Activated CD8-positive, alpha-beta memory T cell treated with anti-CD3 and anti-CD28 coated beads, Interleukin-2, amount 50 U/mL, for 1 hour (primary cell): ENCODE measurements around the gene RILPL1.
"Not testable (repeated sequence)": the region's sequence is repeated elsewhere in the genome, so short reads cannot be mapped to it uniquely, and the experiment has no call there.

Experiments used
- DNase-seq: peaks from one replicate; pipeline ENCODE4 v3.0.0-alpha.2; 2020; ENCODE audit errors: extremely low read depth

Gene RILPL1

DNA sequence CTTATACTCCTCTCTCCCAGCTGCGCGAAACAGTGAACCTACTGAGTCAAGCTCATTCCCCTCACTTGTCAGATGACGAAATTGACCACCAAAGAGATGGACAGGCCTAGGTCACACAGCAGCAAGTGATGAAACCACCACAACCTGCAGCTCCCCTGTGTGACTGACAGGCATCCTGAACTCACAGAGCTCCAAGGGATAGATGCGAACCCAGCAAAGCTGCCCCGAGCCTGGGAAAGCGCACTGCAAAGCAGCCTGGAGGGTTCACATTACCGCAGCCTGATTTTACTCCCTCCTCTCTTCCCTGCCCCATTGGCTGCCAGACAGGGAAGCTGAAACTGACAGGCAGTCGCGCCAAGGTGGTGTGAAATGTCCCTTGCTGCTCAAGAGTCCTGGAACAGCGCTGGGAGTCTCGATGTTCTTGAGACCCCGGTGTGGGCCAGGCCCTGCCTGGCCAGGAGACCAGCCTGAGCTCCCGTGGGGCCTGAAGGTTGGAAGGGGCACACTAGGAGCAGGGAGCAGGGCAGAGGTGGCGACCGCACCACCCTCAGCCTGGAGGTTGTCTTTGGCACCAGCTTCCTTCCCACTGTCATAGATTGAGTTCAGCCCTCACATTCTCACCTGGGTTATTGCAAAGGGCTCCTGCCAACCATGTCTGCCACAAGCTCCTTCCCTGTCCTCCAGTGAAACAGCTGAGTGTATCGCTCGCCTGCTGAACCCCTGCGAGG lies 39.2 kb downstream of the RILPL1 start:
- no peak for DNase-seq

DNA sequence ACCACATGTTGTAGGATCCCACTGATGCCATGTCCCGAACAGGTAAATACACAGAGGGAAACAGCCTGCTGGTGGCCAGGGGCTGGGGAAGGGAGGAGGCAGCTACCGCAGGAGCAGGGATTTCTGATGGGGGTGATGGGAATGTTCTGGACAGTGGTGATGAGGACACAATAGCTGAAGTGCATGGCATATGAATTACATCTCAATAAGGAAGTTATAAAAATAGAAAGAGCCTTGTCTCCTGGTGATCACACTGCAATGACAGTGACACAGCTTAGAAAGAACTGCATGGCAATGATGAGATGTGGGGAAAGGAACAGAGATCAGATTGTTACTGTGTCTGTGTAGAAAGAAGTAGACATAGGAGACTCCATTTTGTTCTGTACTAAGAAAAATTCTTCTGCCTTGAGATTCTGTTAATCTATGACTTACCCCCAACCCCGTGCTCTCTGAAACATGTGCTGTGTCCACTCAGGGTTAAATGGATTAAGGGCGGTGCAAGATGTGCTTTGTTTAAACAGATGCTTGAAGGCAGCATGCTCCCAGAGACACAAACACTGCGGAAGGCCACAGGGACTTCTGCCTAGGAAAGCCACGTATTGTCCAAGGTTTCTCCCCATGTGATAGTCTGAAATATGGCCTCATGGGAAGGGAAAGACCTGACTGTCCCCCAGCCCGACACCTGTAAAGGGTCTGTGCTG lies 41.0 kb downstream of the RILPL1 start:
- DNase-seq = not testable (repeated sequence)

DNA sequence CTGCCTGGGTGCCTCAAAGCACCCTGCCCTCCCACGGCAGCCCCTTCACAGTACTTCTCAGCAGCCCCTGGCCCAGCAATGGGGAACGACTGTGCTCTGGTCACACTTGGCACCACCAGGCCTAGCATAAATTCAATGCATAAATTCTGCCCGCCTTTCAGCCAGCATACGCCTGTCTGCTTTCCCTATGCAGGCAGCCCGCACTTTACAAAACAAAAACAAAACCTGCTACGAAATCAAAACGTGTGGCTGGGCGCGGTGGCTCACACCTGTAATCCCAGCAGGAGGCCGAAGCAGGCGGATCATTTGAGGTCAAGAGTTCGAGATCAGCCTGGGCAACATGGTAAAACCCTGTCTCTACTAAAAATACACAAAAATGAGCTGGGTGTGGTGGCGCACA lies 42.0 kb downstream of the RILPL1 start:
- DNase-seq = no peak

DNA sequence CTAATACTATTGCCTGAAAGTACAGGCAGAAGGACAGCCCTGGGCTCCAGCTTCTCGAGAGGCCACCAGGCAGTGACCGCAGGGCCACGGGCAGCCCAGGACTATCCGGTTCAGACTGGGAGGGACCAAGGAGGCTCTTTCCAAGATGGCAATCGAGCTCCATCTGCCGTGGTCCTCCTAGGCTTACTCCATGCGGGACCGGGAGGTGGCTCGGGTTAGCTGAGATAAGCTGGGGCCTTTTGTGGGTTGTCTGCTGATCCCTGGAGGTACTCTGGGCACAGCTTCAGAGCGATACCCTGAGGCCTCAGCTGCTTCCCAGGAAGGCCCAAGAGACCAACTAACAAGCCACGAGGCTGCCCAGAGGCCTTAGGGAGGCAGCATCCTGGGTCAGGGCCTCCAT lies 42.5 kb downstream of the RILPL1 start:
- DNase-seq = no peak

DNA sequence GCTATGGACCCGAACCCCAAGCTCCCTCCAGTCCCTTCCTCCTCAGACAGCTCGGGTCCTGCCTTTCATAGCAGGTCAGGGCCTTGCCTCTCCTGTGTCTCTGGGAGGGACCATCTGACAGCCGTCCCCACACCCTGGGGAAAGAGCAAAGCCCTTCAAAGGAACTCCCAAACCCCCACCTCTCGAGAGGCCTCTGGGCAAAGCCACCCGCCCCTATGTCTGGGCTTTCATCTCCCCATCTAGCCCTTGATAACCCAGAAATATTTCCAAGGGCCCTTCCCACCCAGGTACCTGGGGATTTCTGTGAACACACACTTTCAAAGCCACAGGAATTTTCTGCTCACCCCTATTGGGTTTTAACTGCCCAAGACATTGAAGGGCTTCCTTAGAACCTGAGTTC lies 43.4 kb downstream of the RILPL1 start:
- DNase-seq = no peak

DNA sequence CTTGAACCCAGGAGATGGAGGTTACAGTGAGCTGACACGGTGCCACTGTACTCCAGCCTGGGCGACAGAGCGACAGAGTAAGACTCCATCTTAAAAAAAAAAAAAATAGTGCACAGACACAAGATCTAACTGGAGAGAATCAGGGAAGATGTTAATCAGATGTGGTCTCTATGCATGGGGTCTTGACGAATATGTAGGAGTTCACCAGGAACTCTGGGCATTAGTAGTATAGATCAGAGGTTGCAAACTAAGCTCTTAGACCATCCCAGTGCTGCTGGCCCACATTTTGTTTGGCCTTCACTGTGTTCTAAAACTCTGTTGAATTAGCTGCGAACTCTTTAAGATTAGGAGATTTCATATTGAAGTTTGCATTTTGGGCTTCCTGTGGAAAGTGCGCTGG lies 43.9 kb downstream of the RILPL1 start:
- no peak for DNase-seq

DNA sequence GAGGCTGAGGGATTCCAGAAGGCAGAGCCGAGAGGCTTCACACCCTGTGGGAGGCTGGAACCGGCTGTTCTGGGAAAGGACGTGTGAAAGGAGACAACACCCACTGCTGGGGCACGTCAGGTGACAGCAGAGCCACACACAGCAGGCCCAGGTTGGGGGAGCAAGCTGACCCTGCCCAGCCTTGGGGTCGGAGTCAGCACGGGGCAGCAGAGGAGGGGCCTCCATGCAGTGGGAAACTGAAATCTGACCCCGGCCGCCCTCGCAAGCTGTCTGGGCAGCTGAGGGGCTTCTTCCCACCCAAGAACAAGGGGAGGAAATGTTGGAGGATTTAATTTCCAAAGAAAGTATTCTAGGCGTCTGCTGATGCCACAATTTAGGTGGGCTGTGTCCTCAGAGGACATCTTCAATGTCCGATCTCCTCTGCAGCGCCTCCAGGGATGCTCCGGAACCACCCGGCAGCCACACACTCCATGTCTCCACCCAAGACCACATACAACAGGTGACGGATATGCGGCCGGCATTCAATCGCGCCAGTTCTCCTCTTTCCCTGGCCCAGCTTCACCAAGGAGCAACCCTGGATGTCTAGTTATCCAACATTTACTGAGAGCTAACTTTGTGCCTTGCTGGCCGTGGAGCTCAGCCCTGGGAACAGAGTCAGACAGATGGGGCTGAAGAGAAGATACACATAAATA lies 44.8 kb downstream of the RILPL1 start:
- DNase-seq = no peak

- DNase-seq = no peak
These were observed 46.1 kb downstream of the RILPL1 start for GRCh38 chr12:123487428-123487827.

- no peak for DNase-seq
These were observed 47.8 kb downstream of the RILPL1 start for GRCh38 chr12:123485756-123486155.

- DNase-seq = no peak
These were observed 49.8 kb downstream of the RILPL1 start for GRCh38 chr12:123483602-123484248.

DNA sequence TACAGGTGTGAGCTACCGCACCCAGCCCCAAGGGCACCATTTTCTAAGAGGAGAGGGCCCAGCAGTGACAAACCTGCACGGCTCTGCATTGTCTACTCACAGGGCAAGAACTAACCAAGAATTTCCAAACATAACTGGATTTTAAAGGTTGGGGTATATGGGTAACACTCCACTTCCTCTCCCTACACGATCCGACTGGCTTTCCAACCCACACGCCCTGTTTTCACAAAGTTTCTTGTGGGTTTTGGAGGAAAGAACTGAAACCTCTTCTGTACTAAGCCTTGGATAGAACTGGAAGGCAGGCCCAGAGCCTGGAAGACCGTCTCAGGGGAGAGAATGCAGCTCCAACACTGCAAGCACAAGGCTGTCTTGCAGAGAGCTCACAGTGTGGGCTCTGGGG lies 50.6 kb downstream of the RILPL1 start:
- DNase-seq = no peak

GRCh38 chr12:123481251-123481650 lies 52.3 kb downstream of the RILPL1 start:
- not testable (repeated sequence) for DNase-seq

- no peak for DNase-seq
These were observed 53.9 kb downstream of the RILPL1 start for GRCh38 chr12:123479442-123480180.

- DNase-seq = no peak
These were observed 54.8 kb downstream of the RILPL1 start for GRCh38 chr12:123478762-123479161.

DNA sequence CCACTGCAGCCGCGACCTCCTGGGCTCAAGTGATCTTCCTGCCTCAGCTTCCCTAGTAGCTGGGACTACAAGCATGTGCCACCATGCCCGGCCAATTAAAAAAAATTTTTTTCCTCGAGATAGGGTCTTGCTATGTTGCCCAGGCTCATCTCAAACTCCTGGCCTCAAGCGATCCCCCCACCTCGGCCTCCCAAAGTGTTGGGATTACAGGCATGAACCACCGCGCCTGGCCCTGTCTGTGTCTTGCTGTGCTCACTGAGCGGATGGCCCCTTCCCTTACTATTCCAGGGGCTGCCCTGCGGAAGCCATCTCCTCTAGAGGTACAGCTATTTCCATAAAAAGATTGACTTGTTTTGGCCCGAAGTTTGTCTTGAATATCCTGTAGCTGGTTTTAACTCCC lies 55.5 kb downstream of the RILPL1 start:
- no peak for DNase-seq

DNA sequence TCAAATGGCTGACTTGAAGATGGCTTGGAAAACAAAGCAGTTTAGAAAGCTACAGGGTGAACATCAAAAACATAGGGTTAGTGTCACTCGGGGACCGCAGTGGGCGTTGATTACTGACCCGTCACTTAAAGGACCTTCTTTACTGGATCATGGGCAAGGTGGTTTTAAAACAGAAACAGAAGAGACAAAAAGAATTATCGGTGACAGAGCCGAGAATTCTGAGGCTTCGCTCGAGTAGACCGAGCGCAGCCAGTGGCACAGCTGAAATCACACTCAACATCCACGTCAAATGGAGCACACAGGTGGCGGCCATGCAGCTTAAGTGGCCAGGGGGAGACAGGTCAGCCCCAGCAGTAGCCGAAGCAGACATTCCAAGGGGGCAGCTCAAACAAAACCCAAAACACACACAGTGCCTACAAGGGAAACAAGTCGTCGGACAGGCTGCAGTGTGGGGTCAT lies 58.2 kb downstream of the RILPL1 start:
- no peak for DNase-seq

DNA sequence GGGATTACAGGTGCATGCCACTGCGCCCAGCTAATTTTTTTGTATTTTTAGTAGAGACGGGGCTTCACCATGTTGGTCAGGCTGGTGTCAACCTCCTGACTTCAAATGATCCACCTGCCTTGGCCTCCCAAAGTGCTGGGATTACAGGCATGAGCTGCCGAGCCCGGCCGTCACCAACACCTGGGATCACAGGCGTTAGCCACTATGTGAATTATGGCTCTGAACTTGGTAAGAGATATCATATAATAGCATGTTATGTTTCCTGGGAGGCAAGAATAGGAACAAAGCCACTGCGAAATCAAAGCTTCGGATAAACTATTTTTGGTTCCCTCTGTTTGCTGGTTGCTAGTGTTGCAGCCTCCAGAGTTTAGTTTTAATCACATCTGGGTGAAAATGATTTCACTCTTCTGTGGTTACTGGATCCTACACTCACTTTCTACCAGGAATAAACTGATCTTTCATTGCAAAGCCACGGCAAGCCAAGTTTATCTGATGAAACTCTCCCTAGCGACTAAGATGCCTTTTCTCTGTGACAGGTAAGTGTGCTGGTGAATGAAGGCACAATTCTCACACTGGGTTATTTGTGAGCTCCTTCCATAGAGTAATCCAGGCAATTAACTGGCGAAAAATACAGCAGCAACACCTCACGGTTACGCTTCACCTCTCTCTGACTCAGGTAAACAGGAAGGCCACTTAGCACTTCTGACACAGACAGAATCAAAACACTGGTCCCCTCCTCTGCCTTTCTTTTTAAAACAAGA lies 58.9 kb downstream of the RILPL1 start:
- DNase-seq = no peak

- no peak for DNase-seq
These were observed 61.1 kb downstream of the RILPL1 start for GRCh38 chr12:123472438-123472849.

GRCh38 chr12:123471374-123472068 lies 62.0 kb downstream of the RILPL1 start:
- no peak for DNase-seq

DNA sequence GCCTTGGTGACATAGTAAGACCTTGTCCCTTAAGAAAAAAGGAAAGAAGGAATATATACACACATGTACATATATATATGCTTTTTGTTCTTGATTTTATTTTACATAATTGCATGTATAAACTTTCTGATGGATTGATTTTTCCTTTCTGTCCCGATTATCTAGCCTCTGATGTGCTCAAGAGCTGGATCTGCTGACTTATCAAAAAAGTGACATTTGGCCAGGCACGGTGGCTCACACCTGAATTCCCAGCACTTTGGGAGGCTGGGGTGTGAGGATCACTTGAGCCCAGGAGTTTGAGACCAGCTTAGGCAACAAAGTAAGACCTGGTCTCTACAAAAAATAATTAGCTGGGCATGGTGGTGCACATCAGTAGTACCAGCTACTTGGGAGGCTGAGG lies 63.5 kb downstream of the RILPL1 start:
- DNase-seq = no peak
